GM21515 (cell line): ENCODE measurements around the gene VIPR2.
"Not testable (repeated sequence)": the region's sequence is repeated elsewhere in the genome, so short reads cannot be mapped to it uniquely, and the experiment has no call there.

Source experiments
- ATAC-seq: cut with Tn5 transposase; IDR thresholded peaks from one replicate; pipeline ENCODE4 v1.9.1; 2021; ENCODE audit not compliant: unreplicated experiment

Gene VIPR2, protein sequence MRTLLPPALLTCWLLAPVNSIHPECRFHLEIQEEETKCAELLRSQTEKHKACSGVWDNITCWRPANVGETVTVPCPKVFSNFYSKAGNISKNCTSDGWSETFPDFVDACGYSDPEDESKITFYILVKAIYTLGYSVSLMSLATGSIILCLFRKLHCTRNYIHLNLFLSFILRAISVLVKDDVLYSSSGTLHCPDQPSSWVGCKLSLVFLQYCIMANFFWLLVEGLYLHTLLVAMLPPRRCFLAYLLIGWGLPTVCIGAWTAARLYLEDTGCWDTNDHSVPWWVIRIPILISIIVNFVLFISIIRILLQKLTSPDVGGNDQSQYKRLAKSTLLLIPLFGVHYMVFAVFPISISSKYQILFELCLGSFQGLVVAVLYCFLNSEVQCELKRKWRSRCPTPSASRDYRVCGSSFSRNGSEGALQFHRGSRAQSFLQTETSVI

GRCh38 chr7:159144758-159145489 lies at the start of gene VIPR2:
Gene VIPR2 (minus strand): TSS chr7:159144867. CDS start chr7:159144771, 96 bp downstream.
- no peak for ATAC-seq

GRCh38 chr7:159193543-159194090 lies 49.0 kb upstream of the VIPR2 start:
- no peak for ATAC-seq

DNA sequence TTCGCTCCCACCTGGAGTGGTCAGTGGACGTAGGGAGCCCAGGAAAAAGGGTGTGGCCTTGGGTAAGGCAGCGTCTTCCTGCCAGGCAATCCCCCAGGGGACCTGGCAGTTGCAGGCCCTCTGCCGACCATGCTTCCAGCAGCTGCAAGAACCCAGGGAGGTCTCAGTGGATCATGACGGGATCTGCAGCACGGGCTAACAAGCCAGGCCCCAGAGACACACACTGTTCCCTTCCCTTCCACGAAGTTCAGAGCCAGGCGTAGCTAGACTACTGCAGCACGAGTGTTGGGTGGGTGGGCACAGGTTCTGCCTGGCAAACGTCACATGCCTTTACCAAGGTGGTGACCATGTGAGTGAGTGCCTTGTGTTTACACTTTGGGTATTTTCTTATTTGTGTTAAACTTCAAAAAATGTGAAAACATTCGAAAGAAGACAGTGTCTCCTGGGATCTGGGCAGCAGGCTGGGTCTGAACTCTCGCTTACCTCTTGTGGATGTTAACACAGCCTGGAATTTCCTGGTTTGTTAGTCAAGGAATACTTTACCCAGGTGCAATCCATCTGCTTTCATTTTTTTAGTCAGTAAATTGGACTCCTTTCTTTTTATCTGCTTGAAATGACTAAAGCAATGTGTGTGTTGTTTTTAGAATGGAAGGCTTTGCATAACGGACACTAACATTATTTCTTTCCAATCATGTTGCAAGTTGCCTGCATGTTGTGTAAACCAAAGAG lies 48.2 kb upstream of the VIPR2 start:
- ATAC-seq: no peak

- no peak for ATAC-seq
Measured at GRCh38 chr7:159192013-159192412, 47.3 kb upstream of the VIPR2 start.

- ATAC-seq: no peak
Measured at GRCh38 chr7:159191236-159191635, 46.6 kb upstream of the VIPR2 start.

- ATAC-seq: no peak
Measured at GRCh38 chr7:159188011-159188410, 43.3 kb upstream of the VIPR2 start.

- ATAC-seq: no peak
Measured at GRCh38 chr7:159179241-159179640, 34.6 kb upstream of the VIPR2 start.

DNA sequence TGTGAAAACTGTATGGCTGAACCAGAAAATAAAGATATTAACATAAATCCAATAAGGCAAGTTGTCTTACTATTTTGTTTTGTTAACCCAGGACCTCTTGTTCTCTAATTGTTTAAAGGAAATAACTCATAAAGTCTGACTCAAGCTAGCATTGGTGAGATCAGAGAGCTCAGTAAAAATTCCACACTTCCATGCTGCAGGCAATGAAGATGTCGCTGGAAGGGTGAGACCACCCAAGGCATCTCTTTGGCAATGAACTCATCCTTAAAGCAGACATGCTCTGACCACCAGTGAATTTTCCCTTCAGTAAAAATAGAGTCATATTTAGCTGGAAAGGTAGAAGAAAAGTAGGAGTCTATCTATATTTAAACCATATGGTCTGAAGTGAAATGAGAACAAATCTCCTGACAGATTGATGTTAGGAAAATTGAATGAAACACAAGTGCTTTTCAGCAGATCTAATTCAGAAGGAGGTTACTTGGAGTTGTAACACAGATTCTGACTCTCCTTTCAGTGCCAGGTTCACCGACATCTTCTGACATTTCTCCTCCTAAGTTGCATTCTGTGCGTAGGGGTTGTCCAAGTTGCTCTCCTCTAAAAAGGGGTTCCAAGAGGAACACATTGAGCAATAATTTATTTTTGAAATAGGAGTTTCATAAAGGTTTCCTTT lies 32.8 kb upstream of the VIPR2 start:
- ATAC-seq: no peak

DNA sequence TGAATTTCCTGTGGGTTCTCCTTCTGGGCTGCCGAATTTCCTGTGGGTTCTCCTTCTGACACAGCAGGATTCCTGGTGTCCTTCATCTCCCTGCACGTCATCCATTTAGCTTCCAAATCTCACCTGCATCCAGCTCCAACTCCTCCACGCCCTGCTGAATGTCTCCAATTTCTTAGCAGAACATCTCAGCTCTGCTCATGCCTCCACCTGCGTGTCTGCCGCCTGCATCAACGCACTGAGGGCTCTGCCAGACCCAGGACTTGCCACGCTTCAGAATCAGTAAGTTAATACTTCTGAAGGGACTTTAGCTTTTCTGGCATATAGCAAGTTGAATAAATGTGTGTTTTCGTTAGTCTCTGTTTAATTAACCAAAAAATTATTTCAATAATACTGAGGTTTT lies 31.1 kb upstream of the VIPR2 start:
- no peak for ATAC-seq

GRCh38 chr7:159175100-159175499 lies 30.4 kb upstream of the VIPR2 start:
- ATAC-seq: not testable (repeated sequence)

DNA sequence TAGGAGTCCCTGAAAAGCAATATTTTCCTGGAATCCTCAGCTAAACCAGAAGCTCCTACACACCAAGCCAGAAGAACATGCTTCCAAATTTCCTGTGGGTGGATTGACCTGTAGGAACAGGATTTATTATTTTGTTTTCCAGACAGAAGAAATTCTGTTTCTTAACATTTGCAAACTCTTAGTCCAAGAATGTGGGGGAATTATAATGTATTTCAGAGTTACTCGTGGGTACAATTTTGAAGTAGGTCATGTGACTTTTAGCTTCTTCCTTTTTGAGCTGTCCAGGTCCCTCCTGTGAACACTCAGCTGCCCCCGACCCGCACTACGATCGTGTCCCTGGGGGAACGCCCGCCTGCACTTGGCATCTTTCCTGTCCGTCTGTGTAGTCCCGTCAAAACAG lies 27.7 kb upstream of the VIPR2 start:
- ATAC-seq: no peak

GRCh38 chr7:159169391-159169790 lies 24.7 kb upstream of the VIPR2 start:
- ATAC-seq: no peak

DNA sequence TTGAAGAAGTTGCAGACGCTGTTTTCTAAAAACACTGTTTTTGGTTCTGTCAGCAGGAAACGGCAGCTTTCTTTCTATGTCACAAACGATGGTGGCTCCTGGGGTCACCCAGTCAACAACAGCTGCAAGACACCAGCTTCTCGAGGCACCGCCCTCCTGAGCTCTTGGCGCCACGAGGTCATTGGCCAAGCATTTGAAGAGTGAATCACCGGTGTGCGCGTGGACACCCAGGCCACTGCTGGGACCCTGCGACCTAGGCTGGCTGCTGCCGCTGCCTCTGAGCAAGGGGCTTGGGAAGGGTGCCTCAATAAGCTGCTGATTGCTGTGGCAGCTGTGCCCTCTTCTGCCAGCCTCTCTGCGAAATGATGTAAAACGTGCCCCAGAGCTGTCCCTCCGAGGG lies 22.5 kb upstream of the VIPR2 start:
- no peak for ATAC-seq

- ATAC-seq: no peak
Measured at GRCh38 chr7:159166530-159166929, 21.9 kb upstream of the VIPR2 start.

DNA sequence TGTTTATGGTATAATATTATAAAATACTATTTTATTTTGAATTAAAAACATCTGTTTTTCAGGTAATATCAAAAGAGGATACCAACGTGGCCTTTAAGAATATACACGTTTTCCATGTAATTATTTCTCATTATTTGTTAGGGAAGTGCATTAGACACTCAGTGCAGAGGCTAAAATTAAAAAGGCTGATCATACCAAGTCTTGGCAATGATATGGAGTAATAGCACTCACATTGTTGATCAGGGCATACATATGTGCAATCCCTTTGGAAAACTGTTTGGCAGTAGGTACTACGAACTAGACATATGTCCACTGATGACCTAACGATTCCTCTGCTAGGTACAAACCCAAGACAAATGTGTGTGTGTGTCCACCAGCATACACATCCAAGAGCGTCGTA lies 20.7 kb upstream of the VIPR2 start:
- ATAC-seq: no peak

GRCh38 chr7:159163703-159164301 lies 19.1 kb upstream of the VIPR2 start:
- not testable (repeated sequence) for ATAC-seq

GRCh38 chr7:159162050-159162626 lies 17.5 kb upstream of the VIPR2 start:
- not testable (repeated sequence) for ATAC-seq

DNA sequence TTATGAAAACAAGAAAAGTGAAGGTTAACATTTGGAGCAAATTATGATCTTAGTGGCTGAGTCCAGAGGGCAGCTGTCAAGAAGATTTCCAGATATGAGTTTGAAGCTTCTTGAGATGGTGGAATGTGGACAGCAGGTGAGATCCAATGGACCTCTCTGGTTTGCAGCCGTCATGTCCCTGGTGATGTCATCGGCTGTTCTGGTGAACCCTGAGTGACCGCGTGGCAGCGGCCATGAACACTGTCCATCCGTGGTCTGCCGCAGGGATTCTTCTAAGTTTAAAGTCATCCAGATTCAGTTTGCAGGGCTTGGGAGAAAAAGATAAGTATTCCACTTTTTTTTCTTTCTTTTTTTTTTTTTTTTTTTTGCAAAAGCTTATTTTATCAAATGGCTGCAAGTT lies 15.8 kb upstream of the VIPR2 start:
- ATAC-seq: no peak

DNA sequence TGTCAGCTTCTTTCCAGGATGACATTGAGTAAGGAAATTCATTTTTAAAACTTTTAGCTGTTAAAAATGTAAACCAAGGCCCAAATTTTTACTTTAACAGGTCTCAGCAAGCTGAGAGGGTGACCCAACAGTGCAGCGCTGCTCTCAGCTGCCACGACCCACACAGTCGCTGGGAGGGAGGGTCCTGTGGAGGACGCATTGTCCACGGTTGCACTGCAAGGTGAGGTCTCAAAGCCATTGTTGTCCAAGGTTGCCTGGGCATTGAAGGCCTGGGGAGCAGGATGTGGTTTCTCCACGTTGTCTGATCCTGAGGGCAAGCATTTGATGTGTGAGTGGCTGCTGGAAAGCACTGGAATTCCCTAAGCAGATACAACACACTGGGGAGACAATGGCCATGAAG lies 15.1 kb upstream of the VIPR2 start:
- ATAC-seq: no peak

GRCh38 chr7:159158888-159159405 lies 14.3 kb upstream of the VIPR2 start:
- no peak for ATAC-seq
